Subcutaneous adipose tissue (tissue), 4 donors: ENCODE measurements around the gene DIPK1A. TPM values are rescaled to one million over a fixed set of nuclear protein-coding genes. Genes with fewer than 3 reads are reported as not detected.

Experiments used
- CTCF ChIP-seq: fragments of 450-650 bp; IDR thresholded peaks from one replicate; pipeline ENCODE4 v1.5.1; 2016; ENCODE audit warnings: low read depth, mild to moderate bottlenecking, control low read depth, antibody characterized with exemption, moderate library complexity
- total RNA-seq, 4 donors: library from RNA; depleted of rRNA; stranded (reverse); fragments of >200 nt; gene quantifications; one replicate each; pipeline ENCODE4 v1.1.0, GENCODE V29; 2016

DIPK1A gene
- total RNA-seq, 4 donors from 2014 or later: 11.9 to 24.6 (median 18.3) TPM

GRCh38 chr1:92851729-92852128 is 109.5 kb downstream of the DIPK1A start:
- no peak for TF ChIP-seq CTCF

GRCh38 chr1:92850019-92850418 is 111.2 kb downstream of the DIPK1A start:
- TF ChIP-seq CTCF: no peak

GRCh38 chr1:92848201-92848600 is 113.1 kb downstream of the DIPK1A start:
- no peak for TF ChIP-seq CTCF

- no peak for TF ChIP-seq CTCF
These were observed 115.4 kb downstream of the DIPK1A start for GRCh38 chr1:92845908-92846307.

- TF ChIP-seq CTCF: no peak
These were observed 116.8 kb downstream of the DIPK1A start for GRCh38 chr1:92844439-92844838.

GRCh38 chr1:92843429-92844352 is 117.6 kb downstream of the DIPK1A start:
- no peak for TF ChIP-seq CTCF

- TF ChIP-seq CTCF: no peak
These were observed 118.2 kb downstream of the DIPK1A start for GRCh38 chr1:92843046-92843423.
